Activated CD8-positive, alpha-beta T cell treated with anti-CD3 and anti-CD28 coated beads for 36 hours (primary cell): ENCODE results near the gene NBAS. TPM values are rescaled to one million over a fixed set of nuclear protein-coding genes. Genes with fewer than 3 reads are reported as not detected.

Source experiments
- ATAC-seq: fragments of 200-7000 bp; cut with Tn5 transposase; one replicate; pipeline ENCODE4 v1.10.0; 2021; ENCODE audit warnings: mild to moderate bottlenecking, moderate library complexity
- CTCF ChIA-PET: fragments of 350-600 bp; sonication (Branson Sonifier 250); formaldehyde crosslinking; loops from one replicate; lab custom pipeline; 2021; ENCODE audit warnings: antibody characterized with exemption; lab: Charles Lee
- POLR2A ChIA-PET: fragments of 350-600 bp; sonication (Branson Sonifier 250); formaldehyde crosslinking; loops from one replicate; lab custom pipeline; 2021; ENCODE audit warnings: antibody characterized with exemption; lab: Charles Lee
- DNase-seq: peaks from one replicate; pipeline ENCODE4 v3.0.0-alpha.2; 2020
- H3K27ac Mint-ChIP-seq: one replicate; pipeline ENCODE4 v1.8.0; 2021; ENCODE audit warnings: mild to moderate bottlenecking, mixed read lengths
- H3K27me3 Mint-ChIP-seq: one replicate; pipeline ENCODE4 v1.8.0; 2021; ENCODE audit warnings: mixed read lengths
- H3K36me3 Mint-ChIP-seq: one replicate; pipeline ENCODE4 v1.8.0; 2021; ENCODE audit warnings: low read depth, mixed read lengths
- H3K4me1 Mint-ChIP-seq: one replicate; pipeline ENCODE4 v1.8.0; 2021; ENCODE audit warnings: low read depth, mixed read lengths
- H3K4me3 Mint-ChIP-seq: one replicate; pipeline ENCODE4 v1.8.0; 2021; ENCODE audit warnings: mild to moderate bottlenecking, moderate library complexity, mixed read lengths
- H3K9me3 Mint-ChIP-seq: one replicate; pipeline ENCODE4 v1.8.0; 2021; ENCODE audit warnings: mixed read lengths
- CTCF ChIP-seq: fragments of 200-600 bp; IDR thresholded peaks from one replicate; pipeline ENCODE4 v1.8.0; 2022; ENCODE audit warnings: antibody characterized with exemption, mild to moderate bottlenecking
- intact Hi-C: fragments of 100-400 bp; cut with micrococcal nuclease; formaldehyde crosslinking; loops from one replicate; pipeline ENCODE4 v1.10.0; 2022
- total RNA-seq, 2 experiments: library from RNA; stranded (reverse); gene quantifications; one replicate each; pipeline ENCODE4 v1.2.3, GENCODE V29; 2021

The NBAS gene
- total RNA-seq, 2 experiments from 2014 or later, result 40.9 to 41.9 TPM

GRCh38 chr2:15302154-15302553, 259.0 kb downstream of the NBAS start:
- peaks cover 4% of the 10 kb centered on the region for H3K9me3 Mint-ChIP-seq
- ChIA-PET CTCF (no interaction called here), POLR2A (no interaction called here)
- intact Hi-C loops, result no loop called here
- no peaks in the 10 kb centered on the region for H3K27me3 Mint-ChIP-seq
- no peak overlapping the region for H3K27ac Mint-ChIP-seq
- no peak for TF ChIP-seq CTCF
- H3K36me3 Mint-ChIP-seq, result peaks cover 72% of the 10 kb centered on the region
- no peak for ATAC-seq
- H3K4me1 Mint-ChIP-seq, result peaks cover 36% of the 10 kb centered on the region
- no peak for DNase-seq
- H3K4me3 Mint-ChIP-seq, result no peak overlapping the region

GRCh38 chr2:15300624-15301573, 260.2 kb downstream of the NBAS start:
- POLR2A ChIA-PET, result no interaction called here
- H3K27me3 Mint-ChIP-seq, result no peaks in the 10 kb centered on the region
- DNase-seq (no peak), ATAC-seq (peak; percentile 49)
- H3K36me3 Mint-ChIP-seq, result peaks cover 65% of the 10 kb centered on the region
- H3K4me3 Mint-ChIP-seq, result no peak overlapping the region
- intact Hi-C loops, result no loop called here
- TF ChIP-seq CTCF, result no peak
- peaks cover 4% of the 10 kb centered on the region for H3K9me3 Mint-ChIP-seq
- CTCF ChIA-PET, result no interaction called here
- peak overlapping the region; percentile 58 for H3K27ac Mint-ChIP-seq
- H3K4me1 Mint-ChIP-seq, result peaks cover 36% of the 10 kb centered on the region

- intact Hi-C loops, result no loop called here
- H3K4me1 Mint-ChIP-seq, result peaks cover 36% of the 10 kb centered on the region
- POLR2A ChIA-PET, result no interaction called here
- CTCF ChIA-PET, result no interaction called here
- peaks cover 2% of the 10 kb centered on the region for H3K9me3 Mint-ChIP-seq
- TF ChIP-seq CTCF, result no peak
- ATAC-seq (no peak), DNase-seq (no peak)
- H3K27ac Mint-ChIP-seq, result no peak overlapping the region
- H3K36me3 Mint-ChIP-seq, result peaks cover 58% of the 10 kb centered on the region
- no peaks in the 10 kb centered on the region for H3K27me3 Mint-ChIP-seq
- H3K4me3 Mint-ChIP-seq, result no peak overlapping the region
Observed at GRCh38 chr2:15299904-15300520, 261.1 kb downstream of the NBAS start.

GRCh38 chr2:15298770-15299169, 262.4 kb downstream of the NBAS start:
- H3K4me3 Mint-ChIP-seq, result no peak overlapping the region
- H3K4me1 Mint-ChIP-seq, result peaks cover 36% of the 10 kb centered on the region
- no peaks in the 10 kb centered on the region for H3K9me3 Mint-ChIP-seq
- DNase-seq, result peak; percentile 12
- CTCF ChIA-PET, result interaction anchor here (0.9 kb wide), 1 partner anchor 16 kb away, joined by 3 read pairs; no protein-coding TSS in a partner anchor
- H3K36me3 Mint-ChIP-seq, result peaks cover 47% of the 10 kb centered on the region
- TF ChIP-seq CTCF, result no peak
- intact Hi-C loops, result no loop called here
- no peaks in the 10 kb centered on the region for H3K27me3 Mint-ChIP-seq
- no peak for ATAC-seq
- no peak overlapping the region for H3K27ac Mint-ChIP-seq
- POLR2A ChIA-PET, result no interaction called here
